Naive B cell (primary cell): ENCODE measurements around the gene DCTN5. TPM values are rescaled to one million over a fixed set of nuclear protein-coding genes. Genes with fewer than 3 reads are reported as not detected.

ENCODE experiments used
- polyA plus RNA-seq, 6 donors: library from polyadenylated mRNA; unstranded; fragments of 300-500 nt; fragmentation: Illumina TruSeq; gene quantifications; one replicate each; pipeline ENCODE4 v1.2.3, GENCODE V29; 2021; ENCODE audit warnings: low read depth in 6 of 6

Gene DCTN5
- polyA plus RNA-seq, 6 donors from 2014 or later = 28.0 to 61.6 (median 48.4) TPM

Other genes with a start within 250 kb of the DCTN5 start
- gene COG7, start 188.3 kb upstream of the DCTN5 start, polyA plus RNA-seq = 10 to 100 TPM in 1 of 6 donors, 1 to 10 TPM in 5; 5.8 to 19.3 (median 8.8) TPM
- 100 to 1,000 TPM; 154 to 303 (median 222) TPM for gene GGA2, start 131.0 kb upstream of the DCTN5 start, polyA plus RNA-seq
- gene EARS2, start 84.1 kb upstream of the DCTN5 start, polyA plus RNA-seq = 10 to 100 TPM in 2 of 6 donors, 1 to 10 TPM in 4; 3.8 to 15.0 (median 8.2) TPM
- gene UBFD1, start 83.7 kb upstream of the DCTN5 start, polyA plus RNA-seq = 10 to 100 TPM in 5 of 6 donors, 1 to 10 TPM in 1; 8.8 to 20.1 (median 12.7) TPM
- 100 to 1,000 TPM; 159 to 221 (median 172) TPM for gene NDUFAB1, start 45.1 kb upstream of the DCTN5 start, polyA plus RNA-seq
- gene PALB2, start 156 bp upstream of the DCTN5 start, polyA plus RNA-seq = 1 to 10 TPM; 2.4 to 10.0 (median 6.2) TPM
- gene PLK1, start 37.4 kb downstream of the DCTN5 start, polyA plus RNA-seq = under 1 TPM in 3 of 6 donors, not detected in 3; 0.27 to 0.96 (median 0.45) TPM
- gene ERN2, start 71.8 kb downstream of the DCTN5 start, polyA plus RNA-seq = not detected
- gene CHP2, start 113.6 kb downstream of the DCTN5 start, polyA plus RNA-seq = not detected
- gene PRKCB, start 194.5 kb downstream of the DCTN5 start, polyA plus RNA-seq = 100 to 1,000 TPM; 213 to 344 (median 285) TPM